Measurements from ENCODE around the gene DMXL1.
"Not testable (repeated sequence)": the region's sequence is repeated elsewhere in the genome, so short reads cannot be mapped to it uniquely, and the experiment has no call there.

DMXL1 gene

DNA sequence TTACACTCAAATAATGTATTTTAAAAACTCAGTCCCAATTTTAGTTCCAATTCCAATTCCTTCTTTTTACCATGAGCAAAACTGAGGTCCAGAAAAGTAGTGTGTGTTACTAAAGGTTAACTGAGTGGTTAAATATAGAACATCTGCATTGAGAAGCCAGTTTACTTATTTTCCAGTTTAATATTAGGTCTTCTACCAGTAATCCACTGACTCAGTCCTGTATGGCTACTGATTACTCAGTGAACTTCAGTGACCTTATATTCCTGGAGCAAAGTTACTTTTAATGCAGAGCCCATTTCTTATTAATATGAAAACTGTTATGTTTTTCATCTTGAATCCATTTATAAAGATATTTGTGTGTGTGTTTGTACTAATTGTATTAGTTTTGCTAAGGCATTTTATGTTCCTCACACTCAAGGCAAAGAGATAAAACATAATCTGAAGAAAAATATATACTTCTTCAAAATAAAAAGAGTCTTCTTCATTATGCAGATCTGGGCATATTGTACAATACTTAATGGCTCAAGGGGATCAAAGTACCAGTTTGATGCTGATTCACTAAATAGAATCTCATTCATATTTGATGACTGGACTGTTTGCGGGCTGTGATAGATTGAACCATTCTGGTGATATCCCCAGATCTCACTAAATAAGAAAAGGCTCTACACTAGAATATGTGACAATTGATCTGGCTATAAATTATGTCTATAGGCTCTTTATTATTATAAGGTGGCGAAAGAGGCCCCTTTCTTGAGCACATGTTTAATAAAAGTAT is 60.8 kb downstream of the DMXL1 start:
- no peak for FAIRE-seq

DNA sequence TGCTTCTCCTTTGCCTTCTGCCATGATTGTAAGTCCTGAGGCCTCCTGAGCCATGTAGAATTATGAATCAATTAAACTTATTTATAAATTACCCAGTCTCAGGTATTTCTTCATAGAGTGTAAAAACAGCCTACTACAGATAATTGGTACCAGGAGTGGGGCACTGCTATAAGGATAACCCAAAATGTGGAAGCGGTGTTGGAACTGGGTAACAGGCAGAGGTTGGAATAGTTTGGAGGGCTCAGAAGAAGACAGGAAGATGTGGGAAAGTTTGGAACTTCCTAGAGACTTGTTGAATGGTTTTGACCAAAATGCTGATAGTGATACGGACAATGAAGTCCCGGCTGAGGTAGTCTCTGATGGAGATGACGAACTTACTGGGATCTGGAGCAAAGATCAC is 64.9 kb downstream of the DMXL1 start:
- FAIRE-seq: not testable (repeated sequence)

DNA sequence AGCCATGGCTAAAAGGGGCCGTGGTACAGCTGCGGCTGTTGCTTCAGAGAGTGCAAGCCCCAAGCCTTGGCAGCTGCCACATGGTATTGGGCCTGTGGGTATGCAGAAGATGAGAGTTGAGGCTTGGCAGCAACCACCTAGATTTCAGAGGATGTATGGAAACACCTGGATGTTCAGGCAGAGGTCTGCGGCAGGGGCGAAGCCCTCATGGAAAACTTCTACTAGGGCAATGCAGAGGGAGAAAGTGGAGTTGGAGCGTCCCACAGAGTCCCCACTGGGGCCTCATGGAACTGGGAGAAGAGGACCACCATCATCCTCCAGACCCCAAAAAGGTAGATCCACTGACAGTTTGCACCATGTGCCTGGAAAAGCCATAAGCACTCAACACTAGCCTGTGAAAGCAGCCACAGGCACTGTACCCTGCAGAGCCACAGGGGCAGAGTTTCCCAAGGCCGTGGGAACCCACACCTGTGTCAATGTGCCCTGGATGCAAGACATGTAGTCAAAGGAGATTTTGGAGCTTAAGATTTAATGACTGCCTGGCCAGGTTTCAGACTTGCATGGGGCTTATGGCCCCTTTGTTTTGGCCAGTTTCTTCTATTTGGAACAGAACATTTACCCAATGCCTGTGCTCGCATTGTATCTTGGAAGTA is 65.9 kb downstream of the DMXL1 start:
- no peak for FAIRE-seq

DNA sequence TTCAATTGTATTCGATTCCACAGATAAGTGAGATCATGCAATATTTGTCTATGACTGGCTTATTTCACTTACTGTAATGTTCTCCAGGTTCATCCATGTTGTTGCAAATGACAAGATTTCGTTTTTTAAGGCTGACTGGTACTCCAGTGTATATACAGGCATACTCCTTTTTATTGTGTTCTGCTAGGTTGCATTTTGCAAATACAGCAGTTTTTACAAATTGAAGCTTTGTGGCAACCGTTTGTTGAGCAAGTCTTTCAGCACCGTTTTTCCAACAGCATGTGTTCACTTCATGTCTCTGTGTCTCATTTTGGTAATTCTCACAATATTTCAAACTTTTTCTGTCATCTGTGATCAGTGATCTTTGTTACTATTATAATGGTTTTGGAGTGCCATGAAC is 82.7 kb downstream of the DMXL1 start:
- FAIRE-seq: no peak

DNA sequence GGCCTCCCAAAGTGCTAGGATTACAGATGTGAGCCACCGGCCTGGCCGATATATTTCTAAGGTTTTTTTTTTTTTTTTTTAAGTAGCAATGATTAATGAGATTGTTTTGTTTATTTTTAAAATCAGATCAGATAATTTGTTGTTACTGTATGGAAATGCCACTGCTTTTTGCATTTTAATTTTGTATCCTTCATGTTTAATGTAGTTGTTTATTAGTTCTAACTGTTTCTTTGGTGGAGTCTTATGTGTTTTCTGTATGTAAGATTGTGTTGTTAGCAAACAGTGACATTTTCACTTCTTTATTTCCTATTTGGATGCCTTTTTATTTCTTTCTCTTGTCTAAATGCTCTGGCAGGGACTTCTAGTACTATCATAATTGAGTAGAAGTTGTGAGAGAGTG is 87.3 kb downstream of the DMXL1 start:
- FAIRE-seq: no peak

DNA sequence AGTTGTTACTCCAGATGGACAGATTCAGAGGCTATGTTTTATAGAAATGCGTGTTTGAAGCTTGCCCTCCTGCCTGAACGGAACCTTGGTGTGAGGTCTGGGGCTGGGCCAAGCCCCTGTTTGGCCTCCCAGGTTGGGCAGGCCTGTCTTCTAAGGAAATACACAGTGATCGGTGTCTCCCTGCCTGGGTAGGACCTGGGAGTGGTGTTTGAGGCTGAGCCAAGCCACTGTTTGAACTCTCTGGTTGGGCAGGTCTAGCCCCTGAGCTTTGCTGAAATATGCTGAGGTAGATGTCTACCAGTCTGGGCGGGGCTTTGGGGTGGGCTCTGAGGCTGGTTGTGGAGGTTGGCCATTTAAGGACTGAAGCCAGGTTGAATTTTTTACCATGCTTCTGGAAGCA is 90.5 kb downstream of the DMXL1 start:
- FAIRE-seq: no peak

DNA sequence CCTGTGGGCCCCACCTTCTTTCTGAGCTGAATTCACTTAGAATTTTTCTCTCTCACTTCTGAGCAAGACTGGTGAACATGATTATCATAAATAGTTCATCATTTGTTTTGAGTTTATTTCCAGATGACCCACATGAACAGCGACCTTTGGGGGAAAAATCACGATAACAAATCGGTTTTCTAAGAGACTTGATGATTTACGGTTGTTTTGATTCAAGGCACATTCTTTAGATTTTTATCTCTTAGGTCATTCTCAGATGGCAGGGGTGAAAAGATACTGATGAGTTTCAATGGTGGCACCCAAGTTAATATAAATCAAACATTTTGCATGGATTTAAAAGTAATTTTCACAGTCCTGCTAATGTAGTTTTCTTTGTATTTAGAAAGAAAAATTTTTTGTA is 95.1 kb downstream of the DMXL1 start:
- no peak for FAIRE-seq

DNA sequence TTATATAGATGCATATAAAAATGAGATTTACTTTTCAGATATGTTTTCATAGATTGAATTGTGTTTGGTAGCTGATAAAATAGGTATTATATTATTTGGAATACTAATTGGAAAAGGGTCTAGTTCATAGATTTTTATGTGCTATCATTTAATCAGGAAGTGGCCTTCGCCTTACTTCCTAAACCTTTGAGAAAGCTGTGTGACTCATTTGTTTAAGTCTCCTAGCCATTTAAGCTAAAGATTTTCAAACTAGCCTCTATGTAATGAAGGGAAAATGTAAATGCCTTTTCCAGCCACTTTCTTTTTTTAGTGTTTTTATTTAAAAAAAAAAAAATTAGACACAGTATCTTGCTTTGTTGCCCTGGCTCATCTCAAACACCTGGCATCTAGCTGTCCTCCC is 97.5 kb downstream of the DMXL1 start:
- FAIRE-seq: no peak

DNA sequence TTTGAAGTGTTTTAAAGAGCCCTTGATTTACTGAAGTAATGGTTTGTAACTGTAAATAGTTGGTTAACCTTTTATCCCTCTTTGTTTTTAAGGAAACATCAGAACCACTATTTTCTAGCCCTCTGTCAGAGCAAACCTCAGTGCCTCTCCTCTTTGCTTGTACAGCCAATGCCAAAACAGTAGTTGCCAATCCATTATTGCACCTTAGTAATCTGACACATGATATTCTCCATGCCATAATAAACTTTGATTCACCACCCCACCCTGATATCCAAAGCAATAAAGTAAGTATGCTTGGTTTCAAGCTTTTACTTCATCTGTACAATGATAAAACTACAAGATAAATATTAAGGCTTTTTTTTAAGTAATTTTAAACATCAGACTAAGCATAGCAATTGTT is 100.8 kb downstream of the DMXL1 start:
- no peak for FAIRE-seq

DNA sequence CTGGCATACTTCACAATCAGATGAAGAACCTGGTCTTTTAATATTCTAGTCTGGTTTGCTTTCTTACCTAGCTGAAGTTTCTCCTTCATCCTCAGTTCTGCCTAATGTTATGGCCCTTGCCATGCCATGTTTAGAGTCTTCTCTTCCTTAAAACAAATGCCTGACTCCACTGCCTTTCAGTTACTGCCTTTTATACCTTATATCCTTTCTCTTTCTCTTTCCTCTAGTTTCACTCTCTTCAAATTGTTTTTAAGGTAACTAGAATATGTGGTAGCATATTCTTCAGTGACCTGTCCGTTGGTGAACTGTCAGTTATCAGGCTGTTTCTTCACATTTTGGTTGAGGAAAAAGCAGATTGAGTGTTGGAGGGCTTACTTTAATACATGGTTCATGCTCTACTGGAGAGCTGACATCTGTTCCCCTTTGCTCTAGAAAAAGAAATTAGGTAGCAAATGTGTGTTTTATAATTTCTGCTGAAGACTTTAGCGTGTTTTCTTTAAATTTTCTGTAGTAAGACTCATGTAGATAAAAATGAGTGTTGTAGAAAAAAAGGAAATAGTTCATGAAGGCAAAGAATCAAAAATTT is 103.8 kb downstream of the DMXL1 start:
- no peak for FAIRE-seq

DNA sequence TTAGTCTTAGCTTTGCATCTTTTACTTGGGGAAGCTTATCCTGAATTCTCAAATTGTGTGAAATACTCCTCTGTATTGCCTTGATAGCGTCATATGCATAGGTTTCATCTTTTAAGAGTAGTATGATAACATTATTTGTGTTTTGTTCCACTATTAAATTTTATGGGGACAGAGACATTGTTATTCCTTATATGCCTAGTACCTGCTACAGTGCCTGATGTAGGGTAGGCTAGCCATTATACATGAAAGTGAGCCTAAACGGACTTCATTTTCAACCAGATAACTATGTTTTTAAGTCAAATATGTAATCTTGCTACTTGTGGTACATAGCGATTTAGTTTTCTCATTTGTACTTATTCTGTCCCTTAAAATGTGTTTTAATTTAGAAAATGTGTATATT is 105.9 kb downstream of the DMXL1 start:
- FAIRE-seq: no peak

DNA sequence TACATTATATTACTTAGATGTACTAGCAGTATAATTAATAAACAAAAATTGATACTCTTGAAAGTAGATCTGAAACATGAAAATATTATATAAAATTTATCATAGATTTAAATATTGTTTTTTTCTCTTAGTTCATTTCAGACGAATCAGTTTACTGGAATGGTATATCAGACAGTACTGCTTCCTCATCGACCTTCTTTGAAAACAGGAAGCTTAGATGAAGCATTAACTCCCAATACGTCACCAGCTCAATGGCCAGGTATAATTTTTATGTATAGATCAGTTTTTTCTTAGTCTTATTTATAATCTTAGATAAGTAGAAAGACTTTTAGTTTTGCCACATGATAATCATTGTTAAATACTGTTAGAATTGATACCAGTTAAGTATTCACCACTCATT is 106.3 kb downstream of the DMXL1 start:
- no peak for FAIRE-seq

DNA sequence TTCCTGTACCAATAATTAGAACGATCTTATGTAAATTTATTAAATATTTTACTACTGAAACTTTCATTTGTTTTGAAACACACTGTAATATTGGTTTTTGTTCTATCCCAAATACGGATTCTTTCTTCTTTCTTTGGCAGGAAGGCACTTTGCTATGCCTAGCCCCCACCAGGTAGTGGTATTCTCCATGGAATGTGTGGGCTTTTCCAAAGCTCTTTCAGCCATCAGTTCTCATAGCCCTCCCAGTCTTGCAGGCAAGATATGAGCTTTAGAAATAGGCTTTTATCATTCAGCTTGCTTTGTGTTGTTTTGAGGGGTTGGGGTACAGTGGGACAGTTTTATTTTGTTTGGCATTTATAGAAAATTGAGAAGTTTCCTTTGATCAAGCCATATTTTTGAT is 107.5 kb downstream of the DMXL1 start:
- no peak for FAIRE-seq

DNA sequence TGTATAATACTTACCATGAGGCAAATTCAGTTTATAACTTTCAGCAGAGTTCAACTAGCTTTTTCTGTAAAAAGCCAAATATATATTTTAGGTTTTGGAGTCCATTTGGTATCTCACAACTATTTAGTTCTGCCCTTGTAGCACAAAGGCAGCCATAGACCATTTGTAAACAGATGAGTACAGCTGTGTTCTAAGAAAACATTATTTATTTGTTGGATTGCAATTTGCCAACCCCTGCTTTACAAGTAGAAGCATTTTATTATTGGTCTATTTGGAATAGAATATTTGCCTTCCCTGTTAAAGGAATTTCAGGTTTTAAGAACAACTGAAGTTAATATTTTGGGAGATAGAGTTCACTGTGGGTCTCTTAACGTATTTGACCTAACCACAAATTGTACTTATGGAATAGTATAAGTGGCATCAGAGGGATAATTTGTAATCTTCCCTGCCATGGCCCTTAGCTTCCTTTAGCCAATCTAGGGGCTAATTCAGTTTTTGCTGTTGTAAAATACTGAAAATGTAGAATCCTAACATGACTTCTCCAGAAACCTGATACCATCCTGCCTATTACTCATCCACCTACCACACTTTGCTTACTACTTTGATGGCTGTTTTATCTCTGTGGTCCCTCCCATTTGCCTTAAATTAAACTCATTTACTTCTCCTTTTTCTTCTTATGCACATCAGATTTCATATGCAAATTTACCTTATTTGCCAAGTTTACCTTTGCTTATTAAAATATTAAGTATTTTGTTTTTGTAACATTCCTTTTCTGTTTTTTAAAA is 109.2 kb downstream of the DMXL1 start:
- no peak for FAIRE-seq

DNA sequence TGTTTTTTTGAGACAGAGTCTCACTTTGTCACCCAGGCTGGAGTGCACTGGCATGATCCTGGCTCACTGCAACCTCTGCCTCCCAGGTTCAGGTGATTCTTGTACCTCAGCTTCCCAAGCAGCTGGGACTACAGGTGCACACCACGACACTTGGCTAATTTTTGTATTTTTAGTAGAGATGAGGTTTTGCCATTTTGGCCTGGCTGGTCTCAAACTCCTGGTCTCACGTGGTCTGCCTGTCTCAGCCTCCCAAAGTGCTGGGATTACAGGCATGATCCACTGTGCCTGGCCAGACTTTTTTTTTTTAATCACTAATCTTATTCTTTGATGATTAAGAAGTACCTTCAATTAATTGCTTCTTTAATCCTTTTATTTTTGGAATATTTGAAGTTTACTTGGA is 114.6 kb downstream of the DMXL1 start:
- FAIRE-seq: not testable (repeated sequence)

DNA sequence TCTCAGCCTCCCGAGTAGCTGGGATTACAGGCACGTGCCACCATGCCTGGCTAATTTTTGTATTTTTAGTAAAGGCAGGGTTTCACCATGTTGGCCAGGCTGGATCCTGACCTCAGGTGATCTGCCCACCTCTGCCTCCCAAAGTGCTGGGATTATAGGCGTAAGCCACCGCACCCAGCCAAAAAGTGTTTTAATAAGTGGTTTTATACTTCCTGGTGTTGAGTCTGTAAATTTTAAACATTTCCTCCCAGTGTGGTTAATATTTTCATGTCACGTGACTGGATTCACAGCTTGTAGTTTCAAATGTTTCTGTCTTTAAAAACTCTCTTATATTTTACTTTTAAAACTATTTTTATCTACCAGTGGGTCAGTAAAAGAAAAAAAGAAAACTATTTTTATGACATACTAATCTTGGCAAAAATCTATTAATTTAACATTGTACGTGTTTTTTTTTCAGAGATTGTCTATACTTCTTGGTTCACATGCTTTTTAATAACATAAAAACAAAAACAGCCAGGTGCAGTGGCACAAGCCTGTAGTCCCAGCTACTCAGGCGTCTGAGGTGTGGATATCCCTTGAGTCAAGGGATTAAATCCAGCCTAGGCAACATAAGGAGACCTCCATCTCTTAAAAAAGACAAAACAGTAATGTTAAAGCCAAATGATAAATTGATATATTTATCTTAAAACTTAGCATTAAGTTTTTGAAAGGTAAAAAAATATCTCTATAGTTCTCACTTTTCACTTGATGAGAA is 117.1 kb downstream of the DMXL1 start:
- FAIRE-seq: no peak

DNA sequence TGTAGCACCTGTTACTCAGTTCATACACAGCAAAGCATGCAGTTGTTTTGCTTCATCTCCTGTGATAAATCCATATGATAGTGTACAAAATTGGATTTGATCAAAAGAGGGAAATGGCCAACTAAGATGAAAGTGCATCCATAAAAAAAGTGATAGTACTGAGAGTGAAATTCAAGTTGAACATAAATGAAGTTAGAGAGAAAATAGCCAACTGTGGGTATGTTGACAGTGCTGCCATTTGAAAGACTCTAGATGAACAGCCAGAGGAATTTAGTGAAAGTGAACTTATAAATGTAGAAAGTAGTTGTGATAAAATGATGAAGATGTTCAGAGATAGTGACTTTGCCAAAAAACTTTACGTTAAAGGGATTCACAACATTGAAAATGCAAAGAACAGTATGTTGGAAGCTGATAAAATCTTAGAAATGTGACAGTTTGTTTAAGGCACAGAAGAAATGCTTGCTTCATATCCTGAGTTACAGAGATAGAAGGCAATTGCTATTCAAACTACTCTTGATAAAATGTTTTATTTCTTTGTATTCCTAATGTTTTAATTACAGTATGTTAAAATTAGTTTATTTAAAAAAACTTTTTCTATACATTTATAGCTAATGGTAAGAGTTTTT is 119.7 kb downstream of the DMXL1 start:
- no peak for FAIRE-seq

DNA sequence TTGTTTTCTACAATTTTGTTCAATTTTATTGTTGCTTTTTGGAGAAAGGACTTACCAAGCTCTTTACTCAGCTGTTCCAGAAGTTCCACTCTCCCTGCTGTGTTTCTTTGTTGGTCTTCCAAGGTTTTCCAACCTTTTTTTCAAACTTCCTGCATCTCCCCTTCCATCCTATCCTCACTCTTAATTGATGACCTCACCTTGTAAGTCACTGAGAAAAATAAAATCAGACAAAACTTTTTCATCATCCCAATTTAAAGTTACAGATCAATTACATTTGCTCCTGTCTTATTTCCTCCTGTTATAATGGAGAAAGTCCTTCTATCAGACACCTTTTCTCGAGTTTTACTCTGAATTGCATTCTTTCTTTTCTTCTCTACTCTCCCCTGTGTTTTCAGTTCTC is 121.1 kb downstream of the DMXL1 start:
- no peak for FAIRE-seq

DNA sequence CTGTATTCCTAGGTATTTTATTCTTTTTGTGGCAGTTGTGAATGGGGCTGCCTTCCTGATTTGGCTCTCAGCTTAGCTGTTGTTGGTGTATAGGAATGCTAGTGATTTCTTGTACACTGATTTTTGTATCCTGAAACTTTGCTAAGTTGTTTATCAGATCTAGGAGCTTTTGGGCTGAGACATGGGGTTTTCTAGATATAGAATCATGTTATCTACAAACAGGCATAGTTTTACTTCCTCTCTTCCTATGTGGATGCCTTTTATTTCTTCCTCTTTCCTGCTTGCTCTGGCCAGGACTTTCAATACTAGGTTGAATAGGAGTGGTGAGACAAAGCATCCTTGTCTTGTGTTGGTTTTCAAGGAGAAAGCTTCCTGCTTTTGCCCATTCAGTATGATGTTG is 129.9 kb downstream of the DMXL1 start:
- FAIRE-seq: no peak

DNA sequence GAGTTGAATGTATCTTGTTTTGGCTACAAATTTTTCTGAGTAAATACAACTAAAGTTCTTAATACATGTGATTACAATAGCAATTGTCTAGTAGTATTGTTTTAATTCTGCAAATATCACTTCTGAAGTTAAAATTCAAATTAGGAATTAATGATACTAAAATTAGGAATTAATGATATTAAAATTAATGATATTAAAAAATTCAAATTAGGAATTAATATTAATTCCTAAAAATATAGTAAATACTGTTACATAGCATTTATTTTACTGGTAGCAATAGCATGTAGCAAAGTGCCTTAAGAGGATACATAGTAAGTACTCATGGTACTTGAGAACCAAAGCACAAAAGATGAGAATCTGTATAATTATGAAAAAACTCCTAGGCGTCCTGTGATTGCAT is 136.2 kb downstream of the DMXL1 start:
- FAIRE-seq: peak; percentile 51

DNA sequence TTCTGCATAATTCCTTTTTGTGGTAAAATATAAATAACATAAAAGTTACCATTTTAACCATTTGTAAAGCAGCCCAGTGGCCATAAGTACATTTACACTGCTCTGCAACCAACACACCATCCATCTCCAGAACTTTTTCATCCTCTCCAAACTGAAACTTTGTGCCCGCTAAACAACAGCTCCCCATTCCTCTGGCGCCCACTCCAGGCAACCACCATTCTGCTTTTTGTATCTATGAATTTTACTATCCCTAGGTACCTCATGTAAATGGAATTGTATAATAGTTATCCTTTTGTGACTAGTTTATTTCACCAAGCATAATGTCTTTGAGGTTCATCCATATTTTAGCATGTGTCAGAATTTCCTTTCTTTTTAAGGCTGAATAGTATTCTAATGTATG is 141.1 kb downstream of the DMXL1 start:
- FAIRE-seq: no peak

DNA sequence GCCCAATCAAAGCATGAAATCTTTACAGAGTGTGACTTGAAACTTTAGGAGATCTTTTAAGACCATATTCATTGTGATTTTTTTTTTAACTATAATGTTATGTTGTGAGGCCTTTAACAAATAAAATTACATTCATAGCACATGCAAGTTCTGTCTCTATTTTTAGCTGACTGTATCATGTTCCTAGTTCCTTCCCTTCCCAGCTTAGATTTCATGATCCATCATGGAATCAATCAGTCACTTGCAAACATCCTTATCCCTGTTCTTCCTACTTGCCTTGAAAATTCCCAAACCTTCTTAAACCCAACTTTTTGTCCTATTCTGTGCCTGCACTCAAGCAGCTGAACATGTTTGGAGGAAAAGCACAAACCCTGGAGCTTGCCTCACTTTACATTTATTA is 141.8 kb downstream of the DMXL1 start:
- FAIRE-seq: no peak

All from colon (tissue), 2 donors.